Nephron (organoid): ENCODE measurements around the gene HRAS.

Source experiments
- H3K27ac Mint-ChIP-seq, 3 experiments: 2 replicates each; pipeline ENCODE4 v1.8.0; 2020; ENCODE audit warnings: mixed read lengths in 3 of 3, mild to moderate bottlenecking in 2 of 3, moderate library complexity in 1 of 3
- H3K27me3 Mint-ChIP-seq: 2 replicates; pipeline ENCODE4 v1.8.0; 2021; ENCODE audit warnings: low read depth, mild to moderate bottlenecking, moderate library complexity, mixed read lengths
- H3K36me3 Mint-ChIP-seq: 2 replicates; pipeline ENCODE4 v1.8.0; 2020; ENCODE audit warnings: low read depth, mixed read lengths
- H3K4me1 Mint-ChIP-seq: 2 replicates; pipeline ENCODE4 v1.8.0; 2020; ENCODE audit warnings: mixed read lengths
- H3K4me3 Mint-ChIP-seq, 3 experiments: 2 replicates each; pipeline ENCODE4 v1.8.0; 2020; ENCODE audit warnings: mild to moderate bottlenecking in 3 of 3, mixed read lengths in 3 of 3, moderate library complexity in 2 of 3
- H3K9me3 Mint-ChIP-seq: 2 replicates; pipeline ENCODE4 v1.8.0; 2020; ENCODE audit warnings: mixed read lengths
- TF ChIP-seq, protein P1 (sequence below), 3 experiments: fragments of 200-600 bp; sonication (generic); IDR thresholded peaks; one replicate each; pipeline ENCODE4 v1.5.0; 2021; ENCODE audit warnings: antibody characterized with exemption in 3 of 3; ENCODE audit not compliant: unreplicated experiment in 3 of 3

Gene HRAS

DNA sequence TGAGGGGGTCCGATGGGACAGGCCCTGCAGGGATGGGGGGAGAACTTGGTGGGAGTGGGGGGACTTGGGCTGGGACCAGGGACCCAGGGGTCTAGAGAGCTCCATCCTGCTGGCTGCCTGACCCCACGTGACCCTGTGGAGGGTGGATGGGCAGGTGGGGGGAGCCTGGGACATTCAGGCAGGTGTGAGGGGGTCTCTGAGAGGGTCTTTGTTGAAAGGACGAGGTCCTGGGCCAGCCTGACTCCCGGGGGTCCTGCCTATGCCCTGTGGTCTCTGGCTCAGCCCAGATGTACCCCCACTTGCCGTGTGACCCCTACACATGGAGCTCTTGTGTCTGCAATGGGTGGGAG lies 9.4 kb upstream of the HRAS start:
- TF ChIP-seq, protein P1, sequence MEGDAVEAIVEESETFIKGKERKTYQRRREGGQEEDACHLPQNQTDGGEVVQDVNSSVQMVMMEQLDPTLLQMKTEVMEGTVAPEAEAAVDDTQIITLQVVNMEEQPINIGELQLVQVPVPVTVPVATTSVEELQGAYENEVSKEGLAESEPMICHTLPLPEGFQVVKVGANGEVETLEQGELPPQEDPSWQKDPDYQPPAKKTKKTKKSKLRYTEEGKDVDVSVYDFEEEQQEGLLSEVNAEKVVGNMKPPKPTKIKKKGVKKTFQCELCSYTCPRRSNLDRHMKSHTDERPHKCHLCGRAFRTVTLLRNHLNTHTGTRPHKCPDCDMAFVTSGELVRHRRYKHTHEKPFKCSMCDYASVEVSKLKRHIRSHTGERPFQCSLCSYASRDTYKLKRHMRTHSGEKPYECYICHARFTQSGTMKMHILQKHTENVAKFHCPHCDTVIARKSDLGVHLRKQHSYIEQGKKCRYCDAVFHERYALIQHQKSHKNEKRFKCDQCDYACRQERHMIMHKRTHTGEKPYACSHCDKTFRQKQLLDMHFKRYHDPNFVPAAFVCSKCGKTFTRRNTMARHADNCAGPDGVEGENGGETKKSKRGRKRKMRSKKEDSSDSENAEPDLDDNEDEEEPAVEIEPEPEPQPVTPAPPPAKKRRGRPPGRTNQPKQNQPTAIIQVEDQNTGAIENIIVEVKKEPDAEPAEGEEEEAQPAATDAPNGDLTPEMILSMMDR (IDR thresholded peaks at IDR 0.05; ENCODE audit: unreplicated experiment in 3 of 3): no peak
- Mint-ChIP-seq H3K4me3 (no peak overlapping the region), H3K27me3 (peaks cover 12% of the 10 kb centered on the region), H3K36me3 (no peaks in the 10 kb centered on the region), H3K9me3 (no peaks in the 10 kb centered on the region), H3K4me1 (no peaks in the 10 kb centered on the region), H3K27ac (no peak overlapping the region)

GRCh38 chr11:541433-541885 lies 6.1 kb upstream of the HRAS start:
- H3K4me3 Mint-ChIP-seq: no peak overlapping the region
- TF ChIP-seq, protein P1 (IDR thresholded peaks at IDR 0.05; ENCODE audit: unreplicated experiment in 3 of 3): no peak

GRCh38 chr11:540583-541432 lies 5.4 kb upstream of the HRAS start:
- peaks cover 4% of the 10 kb centered on the region for H3K4me1 Mint-ChIP-seq

More at GRCh38 chr11:541433-541885, 6.1 kb upstream of the HRAS start:
- Mint-ChIP-seq H3K4me1 (no peaks in the 10 kb centered on the region), H3K9me3 (no peaks in the 10 kb centered on the region), H3K27me3 (peaks cover 21% of the 10 kb centered on the region), H3K36me3 (no peaks in the 10 kb centered on the region), H3K27ac (no peak overlapping the region)

GRCh38 chr11:539971-540481 lies 4.7 kb upstream of the HRAS start:
- Mint-ChIP-seq H3K27me3 (peaks cover 23% of the 10 kb centered on the region), H3K4me1 (peaks cover 4% of the 10 kb centered on the region)

More at GRCh38 chr11:540583-541432, 5.4 kb upstream of the HRAS start:
- H3K4me3 Mint-ChIP-seq: no peak overlapping the region
- no peaks in the 10 kb centered on the region for H3K36me3 Mint-ChIP-seq
- H3K9me3 Mint-ChIP-seq: no peaks in the 10 kb centered on the region
- H3K27me3 Mint-ChIP-seq: peaks cover 23% of the 10 kb centered on the region
- TF ChIP-seq, protein P1 (IDR thresholded peaks at IDR 0.05; ENCODE audit: unreplicated experiment in 3 of 3): no peak
- no peak overlapping the region for H3K27ac Mint-ChIP-seq

GRCh38 chr11:538431-539051 lies 3.2 kb upstream of the HRAS start:
- Mint-ChIP-seq H3K4me3 (peak overlapping the region; percentile 29 to 52 (median 48)), H3K4me1 (peaks cover 4% of the 10 kb centered on the region), H3K36me3 (no peaks in the 10 kb centered on the region), H3K9me3 (no peaks in the 10 kb centered on the region), H3K27ac (no peak overlapping the region), H3K27me3 (peaks cover 23% of the 10 kb centered on the region)
- TF ChIP-seq, protein P1 (IDR thresholded peaks at IDR 0.05; ENCODE audit: unreplicated experiment in 3 of 3): no peak

More at GRCh38 chr11:539971-540481, 4.7 kb upstream of the HRAS start:
- H3K9me3 Mint-ChIP-seq: no peaks in the 10 kb centered on the region
- TF ChIP-seq, protein P1 (IDR thresholded peaks at IDR 0.05; ENCODE audit: unreplicated experiment in 3 of 3): no peak
- H3K36me3 Mint-ChIP-seq: no peaks in the 10 kb centered on the region
- no peak overlapping the region for H3K4me3 Mint-ChIP-seq
- H3K27ac Mint-ChIP-seq: no peak overlapping the region
